Stomach (tissue), 4 donors: ENCODE results near the gene IL16.

Experiments
- POLR2A ChIP-seq, 4 donors: fragments of 450-650 bp; IDR thresholded peaks; one replicate each; pipeline ENCODE4 v1.6.1; 2016; ENCODE audit warnings: antibody characterized with exemption in 4 of 4, control low read depth in 2 of 4, mild to moderate bottlenecking in 1 of 4, moderate library complexity in 1 of 4
- POLR2AphosphoS5 ChIP-seq, 3 donors: sonication (generic); formaldehyde crosslinking; IDR thresholded peaks; one replicate each; pipeline ENCODE4 v1.6.1; 2016; ENCODE audit warnings: antibody characterized with exemption in 3 of 3
- TF ChIP-seq, protein P1 (sequence below), 7 experiments: fragments of 450-650 bp in 4 of 7; fragments of 200-600 bp in 3 of 7; sonication (generic) in 3 of 7; IDR thresholded peaks; one replicate each; pipeline ENCODE4 v1.5.1; 2016 to 2019; ENCODE audit warnings: antibody characterized with exemption in 7 of 7, control low read depth in 2 of 7, mild to moderate bottlenecking in 1 of 7

DNA sequence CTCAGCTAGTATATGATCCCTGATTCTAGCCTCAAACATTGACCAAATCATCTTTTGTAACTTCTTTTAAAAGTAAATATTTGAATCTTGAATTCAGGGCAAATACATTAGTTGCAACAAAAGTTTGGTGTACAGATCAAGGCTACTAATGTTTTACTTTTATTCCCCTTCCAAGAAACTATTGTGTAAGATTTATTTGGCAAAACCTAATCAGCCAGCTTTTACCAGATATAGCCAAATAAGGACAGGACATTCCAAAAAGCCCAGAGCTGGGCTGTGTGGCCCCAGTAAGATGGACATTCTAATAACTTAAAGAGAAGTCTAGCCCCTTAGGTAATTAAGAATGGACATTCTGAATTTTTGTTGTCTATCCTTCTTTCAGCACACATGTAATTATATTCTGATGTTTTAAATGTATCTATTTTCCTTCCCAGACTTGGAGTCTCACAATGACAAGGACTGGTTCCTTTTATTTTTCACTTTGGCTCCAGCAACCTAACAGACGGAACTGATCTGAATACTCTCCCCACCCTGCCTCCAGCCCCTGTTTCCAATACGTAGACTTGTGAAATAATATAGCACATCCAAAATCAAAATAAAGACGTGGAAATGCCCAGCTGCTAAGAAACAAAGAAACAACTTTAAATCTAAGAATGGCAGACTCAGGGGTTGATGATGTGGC, 79.2 kb downstream of the IL16 start:
- TF ChIP-seq, protein P1, sequence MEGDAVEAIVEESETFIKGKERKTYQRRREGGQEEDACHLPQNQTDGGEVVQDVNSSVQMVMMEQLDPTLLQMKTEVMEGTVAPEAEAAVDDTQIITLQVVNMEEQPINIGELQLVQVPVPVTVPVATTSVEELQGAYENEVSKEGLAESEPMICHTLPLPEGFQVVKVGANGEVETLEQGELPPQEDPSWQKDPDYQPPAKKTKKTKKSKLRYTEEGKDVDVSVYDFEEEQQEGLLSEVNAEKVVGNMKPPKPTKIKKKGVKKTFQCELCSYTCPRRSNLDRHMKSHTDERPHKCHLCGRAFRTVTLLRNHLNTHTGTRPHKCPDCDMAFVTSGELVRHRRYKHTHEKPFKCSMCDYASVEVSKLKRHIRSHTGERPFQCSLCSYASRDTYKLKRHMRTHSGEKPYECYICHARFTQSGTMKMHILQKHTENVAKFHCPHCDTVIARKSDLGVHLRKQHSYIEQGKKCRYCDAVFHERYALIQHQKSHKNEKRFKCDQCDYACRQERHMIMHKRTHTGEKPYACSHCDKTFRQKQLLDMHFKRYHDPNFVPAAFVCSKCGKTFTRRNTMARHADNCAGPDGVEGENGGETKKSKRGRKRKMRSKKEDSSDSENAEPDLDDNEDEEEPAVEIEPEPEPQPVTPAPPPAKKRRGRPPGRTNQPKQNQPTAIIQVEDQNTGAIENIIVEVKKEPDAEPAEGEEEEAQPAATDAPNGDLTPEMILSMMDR (IDR thresholded peaks at IDR 0.05) = no peak
- no peak for TF ChIP-seq POLR2A (IDR thresholded peaks at IDR 0.05)
- TF ChIP-seq POLR2AphosphoS5 (IDR thresholded peaks at IDR 0.05) = no peak
